Right renal cortex interstitium (tissue), 3 donors: Measurements from ENCODE around the gene SEMA3A. TPM values are rescaled to one million over a fixed set of nuclear protein-coding genes. Genes with fewer than 3 reads are reported as not detected.

Experiments
- DNase-seq, 3 donors: peaks; one replicate each; pipeline ENCODE4 v3.0.0-alpha.2; 2013; ENCODE audit warnings: low read depth in 3 of 3, low spot score in 2 of 3
- polyA plus RNA-seq, 3 donors: library from polyadenylated mRNA; unstranded; fragments of 120-200 nt; gene quantifications; one replicate each; pipeline ENCODE4 v1.2.1, GENCODE V29; 2013; ENCODE audit not compliant: insufficient read length in 3 of 3

SEMA3A gene
- polyA plus RNA-seq, 3 donors, result 15.0 to 19.2 (median 15.5) TPM

DNA sequence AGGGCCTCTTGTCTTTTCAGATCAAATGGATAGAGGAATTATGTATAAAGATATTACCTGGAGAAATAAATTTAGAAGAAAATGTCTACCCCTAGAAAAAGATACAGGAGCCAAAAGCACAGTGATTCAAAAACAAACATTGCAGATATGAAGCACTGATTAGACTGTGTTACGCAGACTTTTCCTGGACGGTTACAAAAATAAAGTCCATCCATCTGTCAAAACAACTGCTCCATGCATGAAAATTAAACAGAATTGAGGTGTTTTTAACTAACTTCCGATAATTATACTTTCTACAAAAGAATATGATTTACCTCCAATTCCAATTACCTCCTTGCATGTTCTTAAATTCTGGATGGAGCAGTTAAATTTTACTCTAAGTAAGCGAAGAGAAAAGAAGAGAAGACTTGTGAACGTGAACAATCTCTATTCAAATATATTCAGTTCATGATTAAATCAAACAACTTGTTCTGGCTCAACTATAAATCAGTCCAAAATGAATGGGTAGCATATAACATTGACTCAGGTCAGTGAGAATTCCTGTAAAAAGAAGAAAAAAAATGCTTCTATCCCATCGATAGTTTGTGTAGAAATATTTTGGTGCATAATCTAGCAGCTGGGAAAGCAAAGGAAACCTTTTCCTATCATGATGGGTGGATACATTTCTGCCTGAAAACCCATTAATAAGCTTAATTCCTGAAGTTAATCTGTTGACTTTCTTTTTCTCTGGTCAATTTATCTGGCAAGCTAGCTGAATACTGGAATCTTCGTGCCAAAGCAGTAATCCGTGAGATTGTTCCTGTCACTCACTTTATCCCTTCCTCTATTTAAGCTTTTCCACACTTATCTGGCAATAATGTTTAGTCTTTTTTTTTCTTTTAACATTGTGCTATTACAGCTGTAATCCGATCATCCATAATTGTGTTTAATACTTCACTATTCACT, 80.4 kb downstream of the SEMA3A start:
- DNase-seq, result no peak

DNA sequence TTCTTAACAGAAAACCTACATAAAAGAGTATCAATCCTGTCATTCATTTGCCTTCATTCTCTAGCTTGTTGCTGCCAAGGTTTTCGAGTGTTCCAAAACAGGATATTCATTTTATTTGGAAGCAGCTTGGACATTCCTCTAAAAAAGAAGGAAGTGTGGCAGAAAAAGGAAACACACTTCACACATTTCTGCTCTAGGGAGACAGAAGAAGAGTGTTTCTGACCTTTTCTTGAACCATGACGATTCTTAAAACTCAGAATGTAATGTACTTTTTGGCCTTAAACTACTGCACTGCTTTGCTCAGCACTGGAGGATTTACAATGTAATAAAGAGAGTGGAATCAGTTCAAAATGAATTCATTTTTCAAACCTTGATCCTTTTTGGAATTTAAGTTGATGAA, 81.3 kb downstream of the SEMA3A start:
- no peak for DNase-seq

DNA sequence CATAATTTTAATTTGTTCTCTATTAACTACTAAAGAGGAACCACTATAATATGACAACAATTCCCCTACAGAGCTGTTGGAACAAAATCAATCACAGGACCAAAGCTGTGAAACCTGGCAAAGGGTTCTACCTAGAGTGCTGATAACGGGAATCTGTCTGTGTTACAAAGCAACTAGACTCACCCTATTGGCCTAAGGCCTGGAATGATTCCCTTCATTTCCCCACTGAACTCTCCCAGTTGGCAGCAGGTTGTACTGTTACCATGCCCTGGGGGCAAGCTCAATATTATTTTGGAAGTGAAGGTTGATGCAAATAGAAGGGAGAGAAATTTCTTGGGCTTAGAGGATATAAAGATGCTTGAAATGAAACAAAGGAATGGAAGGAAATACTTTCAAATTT, 81.8 kb downstream of the SEMA3A start:
- no peak for DNase-seq

DNA sequence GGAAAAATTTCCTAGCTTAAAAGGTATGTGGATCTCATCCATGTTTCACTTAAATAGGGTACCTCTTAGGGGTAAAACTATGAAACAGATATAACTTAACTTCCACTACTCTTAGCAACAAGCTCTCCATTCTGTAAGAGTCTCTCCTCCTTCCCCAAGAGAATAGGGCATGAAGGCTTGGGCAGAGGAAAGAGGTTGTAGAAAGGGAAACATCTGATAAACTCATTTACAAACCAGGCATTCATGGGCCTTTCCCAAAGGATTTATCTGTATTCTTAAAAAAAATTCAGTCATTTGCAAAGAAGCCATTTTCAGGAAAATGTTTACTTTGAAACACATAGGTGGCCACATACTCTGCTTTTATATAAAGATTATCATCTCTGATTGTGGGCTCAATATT, 82.7 kb downstream of the SEMA3A start:
- DNase-seq, result no peak

DNA sequence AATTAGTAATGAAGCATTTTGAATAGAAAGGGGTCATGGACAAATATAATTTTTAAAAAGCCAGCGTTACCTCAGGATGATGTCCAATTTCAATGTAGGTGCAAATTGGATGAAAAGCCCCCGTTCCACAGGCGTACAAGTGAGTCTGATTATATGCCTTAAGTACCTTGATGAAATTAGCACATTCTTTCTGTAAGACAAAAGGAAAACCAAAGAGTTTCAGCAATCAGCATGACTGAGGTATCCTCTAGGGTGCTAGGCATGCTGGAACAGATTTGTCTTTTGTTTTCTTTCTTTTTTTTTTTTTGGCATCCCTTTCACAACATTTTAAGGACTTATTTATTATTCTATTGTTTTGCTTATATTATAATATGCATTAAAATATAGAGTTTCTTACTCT, 84.2 kb downstream of the SEMA3A start:
- DNase-seq, result no peak

DNA sequence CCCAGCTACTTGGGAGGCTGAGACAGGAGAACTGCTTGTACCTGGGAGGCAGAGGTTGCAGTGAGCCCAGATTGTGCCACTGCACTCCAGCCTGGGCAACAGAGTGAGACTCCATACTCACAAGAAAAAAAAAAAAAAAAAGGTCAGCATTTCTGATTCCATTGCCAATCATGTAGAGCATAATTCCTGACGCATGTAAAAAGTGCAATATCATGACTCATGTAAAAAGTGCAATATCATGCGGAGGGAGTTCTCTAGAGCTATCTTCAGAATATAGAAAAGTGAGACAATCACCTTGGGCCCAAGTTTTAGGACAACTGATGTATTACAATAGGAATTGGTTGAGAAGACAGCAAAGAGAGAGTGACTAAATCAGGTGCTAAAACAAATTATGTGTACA, 85.8 kb downstream of the SEMA3A start:
- DNase-seq, result no peak

DNA sequence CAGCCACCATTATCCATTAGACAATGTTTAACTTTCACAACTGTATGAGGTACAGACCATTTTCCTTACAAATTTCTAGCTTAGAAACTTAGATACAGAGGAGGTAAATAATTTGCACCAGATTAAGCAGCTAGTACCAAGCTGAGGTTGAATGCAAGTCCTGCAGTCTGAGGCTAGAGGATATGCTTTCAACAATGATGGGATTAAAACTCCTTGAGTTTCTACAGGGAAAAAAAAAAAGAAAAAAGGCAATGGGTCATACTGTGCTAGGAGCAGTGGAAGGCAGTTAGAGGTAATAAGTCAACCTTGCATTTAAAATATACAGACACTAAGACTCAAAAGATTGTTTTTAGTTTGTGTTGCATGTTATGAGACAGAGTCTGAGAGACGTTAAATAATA, 86.5 kb downstream of the SEMA3A start:
- DNase-seq, result no peak

DNA sequence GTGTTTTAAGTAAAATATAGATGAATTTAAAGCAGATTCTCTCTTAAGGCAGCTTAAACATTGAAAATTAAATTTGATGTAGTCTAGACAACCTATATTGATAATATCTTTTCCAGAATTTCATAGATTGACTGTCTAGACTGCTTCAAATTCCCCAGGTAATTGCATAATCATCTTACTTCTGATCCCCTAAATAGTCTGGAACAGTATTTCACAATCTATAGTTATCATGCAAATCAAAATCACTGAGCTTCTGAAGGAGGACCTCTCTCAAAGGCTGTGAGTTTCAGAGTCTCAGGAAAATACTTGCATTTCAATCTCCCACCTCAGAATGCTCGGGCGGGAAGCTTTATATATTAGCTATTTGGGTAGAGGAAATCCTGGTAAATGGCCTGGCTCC, 87.3 kb downstream of the SEMA3A start:
- DNase-seq, result no peak

DNA sequence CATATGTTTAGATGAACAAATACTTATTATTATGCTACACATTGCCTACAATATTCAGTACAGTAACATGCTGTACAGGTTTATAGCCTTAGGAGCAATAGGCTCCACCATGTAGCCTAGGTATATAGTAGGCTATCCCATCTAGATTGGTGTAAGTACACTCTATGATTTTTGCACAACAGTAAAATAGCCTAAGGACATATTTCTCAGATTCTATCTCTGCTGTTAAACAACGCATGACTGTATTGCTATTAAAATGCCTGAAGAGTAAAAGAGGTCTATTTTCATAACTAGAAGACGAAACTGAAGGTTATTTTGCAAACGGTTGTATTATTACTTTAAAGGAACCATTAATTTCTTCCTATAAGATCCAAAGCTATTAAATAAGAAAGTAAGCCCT, 88.3 kb downstream of the SEMA3A start:
- no peak for DNase-seq

DNA sequence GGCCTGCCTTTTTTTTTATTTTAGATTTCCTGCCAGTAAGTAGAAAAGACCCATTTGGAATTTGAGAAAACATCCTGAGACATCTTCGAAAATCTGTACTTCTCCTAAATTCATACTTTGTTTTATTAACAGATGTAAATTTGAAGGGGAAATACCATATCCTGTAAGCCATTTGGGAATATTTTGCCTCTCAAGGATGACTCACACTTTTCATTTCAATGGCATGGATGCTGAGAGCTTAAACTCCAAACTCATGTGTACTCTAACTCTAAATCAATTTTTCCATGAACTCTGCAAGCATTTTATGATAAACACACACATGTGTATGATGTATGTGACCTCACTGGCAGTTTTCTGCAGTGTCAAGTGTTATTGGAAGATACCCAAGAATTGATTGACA, 89.0 kb downstream of the SEMA3A start:
- DNase-seq, result no peak

DNA sequence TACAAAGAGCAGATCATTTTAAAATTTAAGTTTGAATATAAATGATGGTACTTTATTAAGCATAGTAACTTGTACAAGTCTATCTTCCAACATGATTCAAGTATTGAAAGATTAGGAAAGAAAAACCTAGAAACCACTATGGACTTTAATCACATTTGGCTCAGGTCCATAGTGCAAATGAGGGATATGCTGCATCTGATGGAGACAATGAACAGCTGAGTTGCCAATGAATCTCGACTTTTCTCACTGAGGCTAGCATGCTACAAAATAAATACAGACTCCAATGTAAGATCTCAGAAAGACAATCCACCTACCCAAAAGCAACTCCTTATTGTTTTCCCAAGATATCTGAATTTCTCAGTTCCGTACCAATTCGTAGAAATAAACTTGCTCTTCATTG, 89.8 kb downstream of the SEMA3A start:
- no peak for DNase-seq

DNA sequence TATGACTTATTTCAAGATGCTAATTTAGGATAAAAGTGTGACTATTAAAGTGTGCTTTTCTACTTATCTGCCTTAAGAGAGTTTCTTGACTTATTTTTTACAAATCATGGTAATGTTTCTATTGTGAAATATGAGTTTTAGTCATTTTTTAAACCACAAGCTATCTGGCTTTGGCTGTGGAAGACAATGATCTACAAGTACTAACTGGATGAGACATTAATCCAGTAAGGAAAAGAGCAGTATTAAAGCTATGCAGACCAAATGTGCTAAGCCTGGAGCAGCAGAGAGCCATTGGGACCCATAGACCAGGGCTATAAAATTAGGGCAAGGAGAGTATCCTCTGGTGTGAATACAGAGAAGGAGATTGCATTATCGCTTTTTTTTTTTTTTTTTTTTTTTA, 92.4 kb downstream of the SEMA3A start:
- DNase-seq, result no peak

DNA sequence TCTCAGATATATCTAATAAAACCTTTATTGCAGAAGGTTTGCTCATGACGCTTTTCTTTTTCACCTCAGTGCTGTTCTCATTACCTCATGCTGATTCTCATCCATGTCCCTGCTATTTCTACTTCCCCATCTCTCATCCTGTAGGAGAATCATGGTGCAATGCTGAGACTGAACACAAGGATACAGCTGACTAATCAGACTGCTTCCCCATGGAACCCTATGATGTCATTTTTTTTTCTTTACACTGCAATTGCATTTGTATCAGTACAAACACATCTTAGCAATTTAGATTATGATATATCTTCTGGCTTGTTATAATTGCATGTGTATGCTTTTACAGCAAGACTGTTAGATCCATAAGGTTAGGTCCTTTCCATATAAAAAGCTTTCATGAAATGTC, 93.7 kb downstream of the SEMA3A start:
- DNase-seq, result no peak

DNA sequence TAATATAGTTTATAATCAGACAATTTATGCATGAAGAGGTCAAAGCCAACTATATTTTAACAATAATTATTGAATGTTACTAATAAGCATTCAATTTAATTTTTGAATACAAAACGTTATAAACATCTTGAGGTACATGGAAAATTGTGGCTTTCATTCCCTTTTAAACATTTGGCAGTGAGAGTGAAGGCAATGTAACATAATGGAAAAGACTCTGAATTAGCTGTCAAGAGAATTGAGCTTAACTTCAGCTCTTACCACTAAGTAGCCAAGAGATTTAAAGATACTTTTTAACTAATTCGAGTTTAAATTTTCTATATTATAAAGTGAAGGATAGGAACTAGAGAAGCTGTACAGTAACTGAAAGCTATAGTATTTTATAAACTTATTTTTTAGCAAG, 98.6 kb downstream of the SEMA3A start:
- DNase-seq, result no peak

DNA sequence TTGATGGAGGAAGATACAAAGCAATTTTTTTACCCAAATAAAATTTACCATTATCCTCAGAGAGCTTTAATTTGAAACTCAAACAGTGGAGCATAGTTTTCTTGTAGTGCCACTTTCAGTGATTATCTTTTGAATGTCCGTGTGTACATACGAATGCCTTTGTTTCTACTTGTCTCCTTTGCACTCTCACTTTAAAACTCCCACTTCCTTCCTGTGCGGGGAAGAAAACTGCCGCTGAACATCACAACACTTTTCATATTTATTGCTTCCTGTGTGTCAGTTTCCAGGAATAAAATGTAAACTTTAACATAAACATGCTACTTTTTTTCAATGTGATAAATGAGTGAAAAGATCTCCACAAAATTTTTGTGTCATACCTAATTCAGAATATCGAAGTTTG, 102.4 kb downstream of the SEMA3A start:
- DNase-seq, result no peak

DNA sequence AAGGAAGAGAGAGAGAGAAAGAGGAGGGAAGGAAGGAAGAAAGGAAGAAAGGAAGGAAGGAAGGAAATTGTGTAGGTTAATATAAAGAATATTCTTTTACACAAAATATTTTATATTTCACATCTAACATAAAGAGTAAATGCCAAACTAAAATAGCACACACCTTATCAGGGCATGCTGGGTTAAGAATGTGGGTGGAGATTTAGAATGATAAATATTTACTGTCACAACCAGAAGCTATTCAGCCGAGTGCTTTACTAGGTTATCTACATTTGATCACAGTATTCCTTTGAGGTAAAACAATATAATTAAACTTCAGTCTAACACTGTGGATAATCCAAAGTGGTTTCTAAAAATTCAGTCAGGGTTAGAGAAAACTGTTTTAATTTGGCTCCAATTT, 103.3 kb downstream of the SEMA3A start:
- DNase-seq, result no peak

DNA sequence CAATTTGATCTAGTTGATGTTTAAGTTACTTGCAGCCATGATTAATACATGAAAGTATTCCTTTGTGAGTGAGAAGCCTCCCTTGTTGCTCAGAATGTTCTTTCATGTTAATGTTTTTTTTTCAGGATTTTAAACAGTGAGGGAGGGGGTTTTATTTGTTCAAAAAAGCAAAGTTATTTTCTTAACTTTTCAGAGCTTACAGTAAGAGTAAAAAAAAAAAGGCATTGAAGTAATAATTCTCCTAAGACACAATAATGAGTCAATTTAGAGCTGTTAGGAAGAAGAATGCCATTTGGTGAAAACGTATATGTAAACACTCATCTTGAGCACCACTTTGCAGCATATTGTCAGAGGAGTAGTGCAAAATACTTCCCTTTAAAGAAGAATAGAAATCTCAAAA, 105.8 kb downstream of the SEMA3A start:
- DNase-seq, result no peak

DNA sequence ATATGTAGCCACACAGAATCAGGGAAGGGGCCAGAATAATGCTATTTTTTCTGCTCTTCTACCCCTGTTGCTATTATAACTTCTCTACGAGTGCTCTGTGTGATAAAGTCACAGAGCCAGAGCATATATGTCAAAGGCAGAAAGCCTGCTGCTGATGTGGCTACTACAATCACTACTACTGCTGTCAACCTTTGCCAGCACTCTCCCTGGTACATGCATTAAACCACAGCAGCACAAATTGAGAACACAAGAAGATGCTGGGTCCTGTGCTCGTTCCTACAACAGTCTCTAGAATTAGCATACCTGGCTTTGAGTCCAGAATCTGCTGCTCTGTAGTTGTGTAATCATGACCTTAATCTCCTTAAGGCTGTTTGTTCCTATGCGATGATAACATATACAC, 108.6 kb downstream of the SEMA3A start:
- DNase-seq, result no peak

DNA sequence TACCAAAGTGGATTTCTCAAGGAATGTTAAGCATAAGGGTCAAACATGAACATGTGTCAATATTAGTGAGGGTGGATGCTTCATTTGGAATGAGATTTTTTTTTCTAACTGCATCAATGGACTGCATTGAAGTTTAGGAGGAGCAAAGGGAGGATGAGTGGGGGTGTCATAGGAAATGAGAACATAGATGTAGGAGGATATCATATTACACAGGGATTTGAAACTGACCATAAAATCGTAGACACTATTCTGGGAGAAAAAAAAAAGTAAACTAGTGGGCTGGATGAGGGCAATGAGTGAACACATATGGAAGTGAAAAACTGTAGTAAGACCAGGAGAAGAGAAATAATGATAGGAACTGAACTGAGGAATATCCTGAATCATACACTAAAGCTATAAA, 109.4 kb downstream of the SEMA3A start:
- peak; percentile 52 to 55 (median 54) for DNase-seq

DNA sequence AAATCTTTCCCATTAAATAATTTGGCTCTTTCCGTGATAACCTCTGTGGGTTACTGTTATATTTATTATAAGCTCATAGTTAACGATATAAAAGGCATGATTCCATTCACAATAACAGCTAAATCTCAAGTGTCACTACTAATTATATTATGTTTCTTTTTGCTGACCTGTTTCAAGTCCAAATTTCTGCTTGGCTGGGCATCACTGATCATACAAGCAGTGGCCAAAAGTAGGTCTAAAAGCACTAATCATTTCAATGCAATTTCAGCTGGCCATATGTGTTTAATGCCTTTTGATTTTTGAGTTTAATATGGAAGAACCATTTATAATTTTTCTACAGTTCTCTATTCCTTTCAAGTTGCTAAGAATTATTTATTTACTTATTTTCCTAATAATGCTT, 110.7 kb downstream of the SEMA3A start:
- no peak for DNase-seq

DNA sequence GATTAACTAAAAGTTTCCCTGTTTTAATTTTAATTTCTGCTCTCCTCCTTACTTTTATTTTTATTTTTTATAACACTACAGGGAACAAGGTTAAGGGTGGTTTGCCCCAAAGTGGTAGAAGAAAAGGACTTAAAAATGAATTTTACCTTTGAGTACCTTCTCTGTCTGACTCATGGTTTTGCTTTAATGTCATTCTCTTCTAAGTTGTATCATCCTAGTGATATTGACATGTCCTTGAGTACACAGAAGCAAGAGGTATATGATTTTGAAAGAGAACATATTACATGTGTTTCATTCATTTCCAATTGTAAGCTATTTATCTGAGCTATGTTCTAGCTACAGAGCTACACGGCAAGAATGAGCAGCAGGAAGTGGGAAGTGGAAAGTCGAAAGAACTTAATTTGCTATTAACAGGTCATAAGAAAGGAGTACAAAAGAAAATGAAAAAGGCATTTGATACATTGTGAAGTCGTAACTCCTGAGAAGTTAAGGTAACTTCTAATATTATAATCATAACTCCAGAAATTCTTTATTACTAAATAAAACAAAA, 112.5 kb downstream of the SEMA3A start:
- DNase-seq, result no peak

DNA sequence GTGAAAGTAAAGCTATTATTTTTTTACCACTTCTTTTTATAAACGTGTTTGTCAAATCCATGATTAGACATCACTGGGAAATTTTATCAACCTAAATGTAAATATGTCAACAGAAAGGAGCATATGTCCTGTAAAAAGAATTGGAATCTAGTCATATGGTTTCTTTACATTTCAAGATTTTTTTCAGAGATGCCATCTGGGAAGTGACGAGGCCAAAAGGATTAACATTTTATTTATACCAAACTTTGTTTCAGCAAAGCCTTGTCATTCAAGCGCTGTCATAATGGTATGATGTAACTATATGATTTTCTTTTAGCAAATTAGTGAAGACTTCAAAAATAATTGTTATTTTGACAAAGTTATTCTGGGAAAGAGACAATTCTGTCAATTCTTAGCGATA, 117.3 kb downstream of the SEMA3A start:
- no peak for DNase-seq

DNA sequence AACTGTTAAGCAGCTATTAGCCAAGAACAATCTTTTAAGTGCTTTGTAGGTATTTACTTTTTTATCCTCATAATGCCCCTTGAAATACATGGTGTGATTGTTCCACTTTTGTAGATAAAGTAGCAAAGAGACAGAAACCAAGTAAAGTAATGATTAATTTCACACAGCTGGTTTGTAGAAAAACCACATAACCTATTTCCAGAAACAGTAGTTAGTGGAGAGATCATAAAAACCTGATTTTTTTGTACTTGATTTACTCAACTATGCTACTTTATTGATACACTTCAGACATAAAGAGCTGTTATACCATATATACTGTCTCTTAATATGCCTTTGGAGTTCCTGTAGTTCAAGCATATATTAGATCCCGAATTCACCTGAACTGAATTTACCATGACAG, 118.4 kb downstream of the SEMA3A start:
- DNase-seq, result no peak
